H4 (cell line): ENCODE data around the gene LSM6. TPM values are rescaled to one million over a fixed set of nuclear protein-coding genes. Genes with fewer than 3 reads are reported as not detected.

Experiments used
- DNase-seq: peaks from one replicate; pipeline ENCODE4 v3.0.0-alpha.2; 2015; ENCODE audit warnings: low spot score
- total RNA-seq: library from RNA; depleted of rRNA; stranded (reverse); fragments of >200 nt; shearing (Covaris generic); gene quantifications from 2 replicates; pipeline ENCODE4 v1.2.3, GENCODE V29; 2014; rRNA removed

Gene LSM6
- total RNA-seq, result 82.5 and 88.1 TPM in 2 replicates

DNA sequence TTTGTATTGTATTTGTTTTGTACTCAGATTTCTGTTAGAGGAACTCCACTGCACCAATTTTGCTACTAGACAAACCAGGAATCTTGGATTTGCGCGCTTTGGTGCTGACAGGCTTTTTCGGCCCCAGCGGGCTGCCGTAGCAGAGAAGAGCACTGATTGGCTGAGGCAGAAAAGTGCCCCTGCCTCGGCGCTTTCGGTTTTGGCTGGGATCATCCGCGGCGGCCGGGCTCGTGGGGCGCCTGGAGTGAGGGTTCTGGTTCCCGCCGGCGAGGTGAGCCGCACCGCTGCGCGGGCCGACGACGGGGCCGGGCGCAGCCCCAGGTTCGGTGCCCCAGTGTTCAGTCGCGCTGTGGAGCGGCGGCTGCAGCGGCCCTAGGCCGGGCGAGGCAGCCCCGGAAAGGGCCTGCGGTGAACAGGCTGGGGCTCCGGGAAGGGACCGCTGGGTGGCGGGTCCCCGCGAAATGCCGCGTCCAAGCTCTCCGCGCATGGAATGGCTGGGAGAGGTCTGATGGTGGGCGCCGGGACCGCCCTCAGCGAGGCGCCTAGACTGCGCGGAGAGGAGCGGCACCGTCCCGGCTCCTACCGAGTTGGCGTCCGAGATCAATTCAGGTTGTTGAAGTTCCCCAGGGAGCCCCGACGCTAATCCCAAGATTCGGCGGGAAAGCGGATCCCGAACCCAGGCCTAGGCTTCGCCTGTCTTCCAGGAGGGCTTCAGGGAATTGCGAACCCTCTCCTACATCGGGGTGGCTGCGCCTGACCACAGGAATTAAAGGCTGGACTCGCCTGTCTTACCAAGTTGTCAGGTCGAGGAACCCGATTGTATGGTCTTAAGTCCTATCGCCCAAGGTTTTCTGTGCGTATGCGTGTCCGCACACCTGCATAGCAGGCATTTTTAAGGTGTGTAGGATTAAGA lies at the start of gene LSM6:
TSS of gene LSM6 (plus strand) at position 178 of the 913 bp plus-strand sequence. CDS start 7,204 bp downstream, outside the sequence.
- peak; percentile 80 for DNase-seq

DNA sequence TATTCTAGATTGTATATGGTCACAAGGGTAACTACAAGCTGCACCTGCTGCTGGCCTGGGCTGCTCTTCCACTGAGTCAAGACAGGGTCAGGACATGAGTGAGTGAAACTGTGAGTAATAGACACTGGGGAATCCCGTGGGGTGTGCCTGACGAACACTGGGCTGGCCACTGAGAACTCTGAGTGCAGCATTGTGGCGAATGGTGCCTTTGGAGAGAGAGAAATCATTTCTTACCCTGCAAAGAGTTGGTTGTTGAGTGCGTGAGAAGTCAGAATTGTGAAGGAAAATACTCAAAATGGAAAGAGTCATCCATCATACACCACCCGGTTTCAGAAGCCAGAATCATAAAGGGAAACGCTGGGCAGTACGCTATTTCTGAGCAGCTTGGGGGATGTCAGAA lies 43.1 kb upstream of the LSM6 start:
- no peak for DNase-seq

DNA sequence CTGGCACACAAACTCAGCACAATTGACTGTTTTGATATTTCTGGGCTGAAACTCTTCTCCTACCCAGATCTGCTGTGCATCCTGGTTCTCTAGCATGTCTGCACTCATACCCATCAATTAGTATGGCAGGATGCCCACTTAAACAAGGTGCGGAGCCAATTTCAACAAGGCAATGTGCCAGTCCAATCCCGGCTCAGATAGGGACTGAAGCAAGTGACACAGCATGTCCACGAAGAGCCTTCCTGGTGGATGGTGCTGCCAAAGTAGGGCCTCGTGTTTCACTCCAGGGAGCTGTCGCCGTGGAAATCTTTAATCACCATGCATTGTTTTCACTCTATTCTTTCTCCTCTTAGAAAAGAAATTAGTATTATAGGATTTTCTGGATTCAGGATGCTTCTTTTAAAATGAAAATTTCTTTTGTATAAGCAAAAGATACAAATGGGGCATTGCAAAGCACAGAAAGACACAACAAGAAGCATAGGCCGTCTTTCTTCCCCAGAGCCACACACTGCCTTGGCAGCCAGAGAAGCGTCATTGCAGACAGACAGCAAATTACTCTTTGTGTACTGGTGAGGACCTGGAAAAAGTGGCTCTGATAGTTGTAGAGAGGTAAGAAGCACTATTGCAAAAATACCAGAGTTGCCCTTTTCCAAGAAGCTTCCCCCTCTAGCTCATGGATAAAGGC lies 40.6 kb upstream of the LSM6 start:
- DNase-seq, result no peak

DNA sequence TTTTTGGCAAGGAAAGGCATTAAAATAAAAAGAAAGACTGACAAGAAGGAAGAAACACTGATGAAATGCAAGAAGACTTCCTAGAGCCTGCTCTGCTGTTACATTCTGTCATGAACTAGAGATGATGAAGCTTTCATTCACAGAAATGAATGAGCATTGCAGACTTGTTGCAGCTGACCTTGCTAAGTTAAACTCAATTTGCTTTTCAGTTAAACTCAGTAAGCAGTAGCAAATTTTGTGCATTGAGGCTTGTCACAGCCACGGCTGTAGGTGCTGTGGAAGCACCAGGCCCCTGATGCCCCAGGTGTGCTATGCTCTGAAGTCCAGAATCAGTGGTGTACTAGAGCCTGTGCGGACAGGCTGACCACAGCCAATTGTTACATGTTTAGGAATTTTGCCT lies 39.6 kb upstream of the LSM6 start:
- no peak for DNase-seq

DNA sequence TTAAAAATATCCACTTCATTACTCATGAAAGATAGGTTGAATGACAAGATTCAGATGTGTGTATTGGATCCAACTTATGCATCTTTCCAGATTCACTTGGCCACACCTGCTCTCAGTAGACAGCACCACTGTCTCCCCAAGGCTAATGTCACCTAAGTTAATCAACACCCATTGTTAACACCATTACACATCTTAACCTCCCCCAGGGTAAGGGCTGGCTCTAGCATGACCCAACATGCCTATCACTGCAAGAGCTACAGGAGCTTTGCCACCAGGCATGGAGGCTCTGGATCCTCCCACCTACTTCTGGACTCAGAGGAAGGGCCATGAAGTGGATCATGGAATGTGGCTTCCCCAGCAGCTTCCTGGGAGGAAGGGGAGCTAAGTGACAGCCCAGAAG lies 32.8 kb upstream of the LSM6 start:
- no peak for DNase-seq

DNA sequence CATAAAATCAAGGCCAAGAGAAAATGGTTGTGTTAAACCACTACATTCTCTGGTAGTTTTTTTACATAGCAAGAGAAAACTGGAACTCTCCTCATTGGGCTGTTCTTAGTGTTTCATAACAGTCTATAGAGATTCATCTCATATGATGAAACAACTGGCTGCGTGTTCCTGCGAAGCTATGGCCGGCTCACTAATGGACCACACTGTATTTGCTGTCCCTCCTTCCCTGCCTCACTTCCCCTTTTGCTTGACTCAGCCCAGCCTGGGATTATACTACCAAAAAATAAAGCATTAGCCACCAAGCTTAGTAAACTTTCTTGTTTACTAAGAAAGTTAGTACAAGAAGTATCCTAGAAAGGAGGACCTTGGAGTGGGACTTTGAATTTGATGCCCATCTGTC lies 31.6 kb upstream of the LSM6 start:
- no peak for DNase-seq

DNA sequence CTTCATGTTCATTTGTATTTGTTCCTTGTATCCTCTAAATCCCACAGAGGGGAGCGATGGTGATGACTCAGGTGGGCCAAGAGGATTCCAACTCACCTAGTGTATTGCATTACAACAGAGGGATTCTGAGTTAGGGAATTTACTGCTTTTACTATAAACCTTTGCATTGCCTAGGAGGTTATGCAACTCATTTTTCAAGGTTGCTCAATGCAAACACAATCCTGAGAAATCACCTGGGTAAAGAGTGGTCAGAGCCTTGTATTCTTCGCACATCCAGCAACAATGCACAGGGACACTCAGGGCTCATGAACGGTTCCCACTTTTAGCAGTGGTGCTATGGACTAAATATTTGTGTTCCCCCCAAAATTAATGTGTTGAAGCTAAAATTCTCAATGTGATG lies 28.6 kb upstream of the LSM6 start:
- DNase-seq, result no peak

DNA sequence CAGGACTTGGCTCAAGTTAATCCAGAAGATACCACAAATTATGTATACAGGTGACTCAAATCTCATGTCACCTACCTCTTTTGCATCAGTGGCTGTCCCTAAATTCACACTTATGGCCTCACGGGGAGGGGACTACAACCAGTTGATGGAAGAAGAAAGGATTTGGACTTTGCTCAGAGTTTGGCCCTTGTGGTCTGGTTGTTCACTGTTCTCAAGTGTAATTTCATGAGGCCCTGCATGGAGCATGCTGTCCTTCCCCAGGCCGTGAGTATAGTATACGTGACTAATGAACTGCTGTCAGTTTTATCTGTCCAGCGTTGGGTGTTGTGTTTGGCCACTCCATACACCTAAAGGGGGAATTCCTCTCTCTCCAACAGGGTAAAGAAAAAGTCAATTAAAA lies 27.5 kb upstream of the LSM6 start:
- DNase-seq, result no peak

DNA sequence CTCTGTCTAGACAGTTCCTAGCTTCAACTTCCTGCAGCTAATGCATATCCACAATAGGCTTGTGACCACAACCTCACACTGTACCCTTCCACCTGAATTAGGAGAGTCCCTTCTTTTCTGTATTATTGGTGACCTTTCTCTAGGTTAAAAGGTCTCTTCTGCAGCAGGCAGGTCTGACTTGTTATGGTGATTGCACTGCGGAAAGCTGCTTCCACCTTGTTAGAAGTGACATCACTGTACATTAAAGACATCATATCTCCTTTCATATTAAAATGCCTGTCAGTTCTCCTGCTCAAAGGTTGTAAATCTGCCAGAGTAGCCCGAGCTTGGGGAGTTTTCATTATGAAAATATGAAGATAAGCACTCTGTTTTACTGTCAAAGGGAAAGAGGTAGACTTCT lies 21.5 kb upstream of the LSM6 start:
- DNase-seq, result no peak

DNA sequence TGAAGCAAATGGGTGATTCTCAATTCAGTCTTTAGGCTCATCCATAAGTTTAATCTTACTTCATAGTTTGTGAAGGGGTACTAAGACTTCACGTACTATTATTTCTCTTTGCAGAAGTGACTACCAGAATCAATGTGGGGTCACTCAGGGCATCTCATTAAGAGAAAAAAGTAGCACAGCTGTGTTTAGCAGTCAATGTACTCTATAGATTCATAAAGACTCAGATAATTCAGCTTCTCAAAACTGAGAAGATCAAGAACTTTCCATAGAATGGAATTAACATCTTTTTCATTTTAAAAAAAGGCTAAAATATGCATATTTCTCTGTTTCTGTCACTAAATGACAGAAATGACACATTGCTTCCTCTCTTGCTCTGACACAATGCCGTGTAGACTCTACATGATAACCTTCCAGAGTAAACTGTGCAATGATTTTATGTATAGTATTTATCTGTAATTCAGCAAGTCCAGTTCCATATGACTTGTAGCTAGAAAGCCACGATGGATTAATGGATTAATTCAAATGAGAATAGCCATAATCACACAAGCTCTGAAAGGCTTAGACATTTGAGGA lies 20.3 kb upstream of the LSM6 start:
- DNase-seq, result no peak

DNA sequence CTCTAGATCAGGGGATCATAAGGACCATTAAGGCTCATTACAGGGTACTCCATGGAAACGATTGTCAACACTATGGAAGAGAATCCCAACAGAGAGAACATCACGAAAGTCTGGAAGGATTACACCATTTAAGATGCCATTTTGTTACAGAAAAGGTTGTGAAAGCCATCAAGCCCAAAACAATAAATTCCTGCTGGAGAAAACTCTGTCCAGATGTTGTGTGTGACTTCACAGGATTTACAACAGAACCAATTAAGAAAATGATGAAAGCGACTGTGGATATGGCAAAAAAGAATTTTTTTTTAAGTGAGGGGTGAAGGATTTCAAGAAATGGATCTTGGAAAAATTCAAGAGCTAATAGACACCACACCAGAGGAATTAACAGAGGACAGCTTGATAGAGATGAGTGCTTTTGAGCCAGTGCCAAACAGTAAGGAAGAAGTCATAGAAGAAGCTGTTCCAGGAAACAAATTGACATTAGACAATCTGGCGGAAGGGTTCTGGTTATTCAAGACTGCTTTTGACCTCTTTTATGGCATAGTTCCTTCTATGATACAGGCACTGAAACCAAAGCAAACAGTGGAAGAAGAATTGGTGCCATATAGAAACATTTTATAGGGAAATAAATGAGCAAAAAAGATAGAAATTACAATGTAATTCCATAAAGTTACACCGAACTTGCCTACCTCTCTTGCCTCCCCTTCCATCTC lies 17.3 kb upstream of the LSM6 start:
- no peak for DNase-seq

DNA sequence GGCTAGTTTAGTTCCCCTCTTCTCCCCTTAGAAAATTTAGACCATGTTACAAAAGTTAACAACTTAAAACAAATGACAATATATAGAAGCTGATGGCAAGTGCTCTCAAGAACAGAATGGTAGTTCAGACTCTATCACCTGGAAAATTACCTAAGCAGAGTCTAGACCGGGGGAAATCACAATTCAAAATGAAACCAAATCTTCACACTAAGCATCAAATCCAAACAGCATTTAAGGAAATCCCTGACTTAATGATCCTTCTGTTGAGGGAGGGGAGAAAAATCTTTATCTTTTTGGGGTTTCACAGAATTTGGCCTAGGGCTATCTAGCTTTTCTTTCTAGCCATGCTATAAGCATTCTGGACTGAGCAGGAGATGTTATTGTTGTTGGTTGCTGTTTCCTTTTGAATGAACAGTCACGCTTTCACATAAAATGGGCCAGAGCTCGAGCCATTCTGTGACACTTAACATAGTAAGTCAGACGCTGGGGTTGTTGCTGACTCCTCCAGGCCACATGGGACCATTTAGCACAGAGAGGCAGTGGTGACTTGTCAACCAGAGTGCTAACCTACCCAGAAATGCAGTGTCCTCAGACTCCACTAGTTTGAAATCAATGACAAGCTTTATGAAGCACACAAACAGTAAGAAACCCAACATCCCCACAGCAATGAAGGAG lies 16.0 kb upstream of the LSM6 start:
- no peak for DNase-seq

DNA sequence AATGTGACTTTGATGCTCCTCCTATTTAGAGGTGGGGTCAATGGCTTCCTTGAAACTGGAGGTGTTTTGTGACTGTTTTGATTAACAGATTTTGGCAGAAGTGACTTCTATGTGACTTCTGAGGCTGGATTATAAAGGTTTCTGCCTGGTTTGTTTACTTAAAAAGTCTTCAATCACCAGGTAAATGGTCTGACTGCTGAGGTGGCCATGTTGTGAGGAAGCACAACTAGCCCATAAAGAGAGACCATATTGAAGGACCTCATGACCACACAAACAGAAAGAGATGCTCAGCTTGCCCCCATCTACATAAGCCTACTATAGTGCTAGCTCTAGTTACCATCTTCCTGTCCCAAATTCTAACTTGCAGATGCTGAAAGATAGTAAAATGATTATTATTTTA lies 14.3 kb upstream of the LSM6 start:
- DNase-seq, result no peak

DNA sequence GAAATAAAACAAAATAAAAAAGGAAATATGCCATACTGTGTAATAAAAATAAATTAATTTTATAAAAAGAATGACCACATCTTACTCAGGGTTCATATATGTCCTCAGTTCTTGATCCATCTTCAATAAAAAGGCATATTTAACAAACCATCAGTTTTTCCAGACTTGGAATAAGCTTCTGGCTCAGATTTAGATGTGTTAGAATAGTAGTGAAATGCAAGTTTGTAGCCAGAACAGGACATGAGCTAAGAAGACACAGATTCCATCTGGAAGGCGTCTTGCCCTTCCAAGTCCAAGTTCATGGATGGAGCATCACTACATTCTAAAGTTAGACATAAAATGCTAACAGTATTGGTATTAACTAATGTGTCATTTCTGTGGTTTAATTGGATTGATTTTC lies 10.3 kb upstream of the LSM6 start:
- no peak for DNase-seq

DNA sequence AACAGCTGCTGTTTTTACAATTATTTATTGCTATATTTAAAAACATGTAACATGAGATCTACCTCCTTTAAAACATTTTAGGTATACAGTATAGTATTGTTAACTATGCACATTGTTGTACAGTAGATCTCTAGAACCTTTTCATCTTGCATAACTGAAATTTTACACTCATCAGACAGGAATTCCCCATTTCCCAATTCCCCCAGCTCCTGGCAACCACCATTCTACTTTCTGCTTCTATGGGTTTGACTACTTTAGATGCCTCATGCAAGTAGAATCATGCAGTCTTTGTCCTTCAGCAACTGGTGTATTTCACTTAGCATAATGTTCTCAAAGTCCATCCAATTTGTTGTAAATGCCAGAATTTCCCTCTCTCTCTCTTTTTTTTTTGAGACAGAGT lies 9.7 kb upstream of the LSM6 start:
- DNase-seq, result no peak

DNA sequence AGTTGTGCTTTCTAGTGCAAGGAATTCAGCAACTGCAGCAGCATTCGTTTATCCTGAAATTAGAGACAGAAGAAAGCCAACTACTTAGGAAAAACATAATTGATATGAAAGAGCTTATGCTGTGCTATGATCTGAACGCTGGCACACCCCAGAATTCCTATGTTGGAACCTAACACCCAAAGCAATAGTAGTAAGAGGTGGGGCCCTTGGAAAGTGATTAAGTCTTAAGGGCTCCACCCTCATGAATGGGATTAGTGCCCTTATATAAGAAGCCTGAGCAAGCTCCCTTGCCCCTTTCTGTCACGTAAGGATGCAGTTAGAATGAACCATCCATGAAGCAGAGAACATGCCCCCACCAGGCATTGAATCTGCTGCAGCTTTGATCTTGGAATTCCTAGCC lies 5.4 kb upstream of the LSM6 start:
- no peak for DNase-seq

DNA sequence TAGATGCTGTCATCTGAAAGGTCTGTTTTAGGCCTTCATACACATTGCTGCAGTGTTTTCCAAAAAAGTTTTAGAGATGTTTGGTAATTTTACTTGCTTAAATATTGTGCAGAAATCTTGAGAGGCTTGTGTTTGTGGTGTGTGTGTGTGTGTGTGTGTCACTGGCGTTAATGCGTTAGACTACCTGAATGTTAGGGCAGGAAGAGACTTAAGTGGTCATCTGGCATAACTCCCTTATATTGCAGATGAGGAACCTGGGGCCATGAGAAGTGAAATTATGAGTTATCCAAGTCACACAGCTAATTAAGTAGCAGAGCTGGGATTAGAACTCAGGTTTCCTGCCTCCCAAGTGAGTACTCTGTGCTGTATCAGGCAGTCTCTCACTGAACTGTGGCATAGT lies 1.4 kb downstream of the LSM6 start:
- no peak for DNase-seq

DNA sequence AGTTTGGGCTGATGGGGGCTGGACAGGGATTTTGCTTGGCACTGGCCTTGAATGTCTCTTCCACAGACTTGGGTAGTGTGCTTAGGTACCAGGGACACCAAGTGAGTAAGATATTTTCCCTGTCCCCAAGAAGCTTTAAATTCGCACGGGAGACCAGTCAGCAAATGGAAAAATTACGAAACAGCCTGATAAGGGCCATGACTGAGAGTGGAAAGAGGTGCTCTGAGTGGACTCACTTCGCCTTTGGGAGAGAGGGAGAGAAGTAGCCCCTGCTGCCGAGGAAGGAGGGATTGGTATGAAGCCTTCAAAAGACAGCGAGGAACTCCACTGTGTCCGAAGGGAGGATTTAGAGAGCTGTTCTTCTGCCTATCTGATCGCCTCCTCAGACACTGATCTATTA lies 2.6 kb downstream of the LSM6 start:
- no peak for DNase-seq

DNA sequence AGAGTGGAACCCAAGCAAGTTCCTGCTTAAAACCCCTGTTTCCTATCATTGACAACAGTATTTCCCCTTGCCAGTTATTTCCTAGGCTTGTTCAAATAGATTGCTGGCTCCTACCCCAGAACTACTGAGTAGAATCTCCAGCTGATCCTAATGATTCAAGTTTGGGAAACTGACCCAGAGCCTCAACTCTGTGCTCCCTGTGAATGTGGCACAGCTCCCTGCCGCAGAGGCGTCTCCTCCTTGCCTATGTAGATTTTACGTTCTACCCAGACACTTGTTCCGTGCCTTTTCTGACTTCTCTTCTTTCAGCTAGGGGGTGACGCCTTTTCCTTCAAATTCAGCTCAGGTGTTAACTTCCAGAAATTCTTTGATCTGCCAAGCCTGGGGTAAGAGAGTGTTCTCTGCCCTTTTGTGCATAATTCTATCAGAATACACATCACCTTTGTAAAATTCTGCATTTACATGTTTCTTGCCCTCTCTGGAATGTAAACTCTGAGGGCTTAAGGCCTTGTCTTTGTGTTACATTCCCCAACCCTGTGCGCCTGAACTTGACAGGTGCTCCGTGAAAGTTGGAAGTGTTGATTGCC lies 4.4 kb downstream of the LSM6 start:
- DNase-seq, result no peak

DNA sequence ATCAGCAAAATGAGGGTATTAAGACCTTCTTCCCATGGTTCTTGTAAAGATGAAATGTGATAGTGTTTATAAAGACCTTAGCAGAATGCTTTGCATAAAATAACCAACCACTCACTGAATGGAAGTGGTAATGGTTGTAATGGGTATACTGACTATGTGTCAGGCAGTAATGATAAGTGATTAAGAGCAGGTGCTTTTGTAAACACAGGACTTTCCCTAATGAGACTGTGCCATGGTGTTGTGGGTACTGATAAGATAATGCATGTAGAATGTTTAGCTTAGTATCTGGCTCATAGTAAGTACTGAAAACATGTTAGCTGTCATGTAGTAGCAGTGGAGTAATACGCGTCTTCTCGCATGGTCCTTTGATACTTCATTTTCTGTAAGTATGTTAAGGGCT lies 6.9 kb downstream of the LSM6 start:
- DNase-seq, result no peak

DNA sequence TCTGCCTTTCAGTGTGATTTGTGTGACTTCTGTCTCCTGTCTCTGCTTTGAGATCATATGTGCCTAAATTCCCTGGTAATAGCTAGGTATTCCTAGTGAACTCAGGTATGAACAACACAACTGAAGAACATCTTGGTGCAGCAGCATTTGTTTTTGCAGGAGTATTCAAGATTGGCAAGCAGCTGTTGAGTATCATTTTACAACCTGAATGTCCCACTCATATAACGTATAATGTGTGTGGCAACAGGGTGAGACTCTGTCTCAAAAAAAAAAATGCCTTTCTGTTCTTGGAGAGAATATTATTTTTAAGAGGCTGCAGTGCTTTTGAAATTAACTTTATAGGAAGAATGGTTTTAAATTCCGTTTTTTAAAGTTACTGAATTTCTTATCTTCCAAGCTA lies 7.7 kb downstream of the LSM6 start:
- no peak for DNase-seq
